ENCODE measurements around the gene TRPT1.

TRPT1 gene

DNA sequence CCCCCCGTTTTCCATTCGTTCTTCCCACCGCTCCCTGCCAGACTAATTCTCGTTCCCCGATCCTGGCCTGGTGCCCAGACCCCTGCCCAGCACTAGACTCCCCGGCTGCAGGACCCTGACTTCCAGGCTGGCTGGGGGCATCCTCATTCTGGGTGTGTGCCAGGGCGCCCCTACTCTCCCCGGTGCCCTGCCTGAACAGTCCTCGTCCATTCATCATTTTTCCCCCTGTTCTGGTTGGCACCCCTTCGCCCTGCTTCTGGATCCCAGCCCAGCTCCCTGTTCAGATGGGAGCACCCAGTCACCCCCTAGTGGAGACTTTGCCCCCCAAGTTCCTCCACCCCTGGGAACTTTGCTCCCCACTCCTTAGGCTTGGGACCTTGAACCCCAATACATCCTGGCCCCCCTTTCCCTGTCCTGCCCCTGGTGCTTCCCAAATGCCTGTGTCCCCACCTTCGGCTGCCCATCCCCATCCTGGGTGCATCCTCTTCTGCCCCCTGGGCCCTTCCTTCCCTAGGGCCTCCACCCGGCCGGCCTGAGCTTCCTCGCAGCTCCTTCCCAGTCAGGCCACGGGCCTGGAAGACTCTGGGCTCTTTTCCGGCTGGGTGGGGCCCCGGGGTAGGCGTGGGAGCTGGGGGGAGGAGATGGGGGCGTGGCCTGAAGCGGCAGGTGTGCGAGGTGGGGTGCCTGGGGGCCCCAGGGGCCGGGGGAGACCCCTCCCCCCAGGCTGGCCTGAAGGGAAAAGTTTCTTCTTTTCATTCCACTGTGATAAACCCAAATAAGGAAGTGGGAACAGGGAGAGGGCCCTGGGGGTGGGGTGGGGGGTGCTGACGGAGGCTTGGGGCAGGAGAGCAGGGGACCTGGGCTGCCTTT lies 26.3 kb upstream of the TRPT1 start (continued):
- TF ChIP-seq, protein P1, sequence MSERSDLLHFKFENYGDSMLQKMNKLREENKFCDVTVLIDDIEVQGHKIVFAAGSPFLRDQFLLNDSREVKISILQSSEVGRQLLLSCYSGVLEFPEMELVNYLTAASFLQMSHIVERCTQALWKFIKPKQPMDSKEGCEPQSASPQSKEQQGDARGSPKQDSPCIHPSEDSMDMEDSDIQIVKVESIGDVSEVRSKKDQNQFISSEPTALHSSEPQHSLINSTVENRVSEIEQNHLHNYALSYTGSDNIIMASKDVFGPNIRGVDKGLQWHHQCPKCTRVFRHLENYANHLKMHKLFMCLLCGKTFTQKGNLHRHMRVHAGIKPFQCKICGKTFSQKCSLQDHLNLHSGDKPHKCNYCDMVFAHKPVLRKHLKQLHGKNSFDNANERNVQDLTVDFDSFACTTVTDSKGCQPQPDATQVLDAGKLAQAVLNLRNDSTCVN (tag by site-specific recombination; optimal IDR thresholded peaks at IDR 0.05): no peak
- TF ChIP-seq SP3 (tag by site-specific recombination; IDR thresholded peaks at IDR 0.05): peak; percentile 54
- TF ChIP-seq, protein P2, sequence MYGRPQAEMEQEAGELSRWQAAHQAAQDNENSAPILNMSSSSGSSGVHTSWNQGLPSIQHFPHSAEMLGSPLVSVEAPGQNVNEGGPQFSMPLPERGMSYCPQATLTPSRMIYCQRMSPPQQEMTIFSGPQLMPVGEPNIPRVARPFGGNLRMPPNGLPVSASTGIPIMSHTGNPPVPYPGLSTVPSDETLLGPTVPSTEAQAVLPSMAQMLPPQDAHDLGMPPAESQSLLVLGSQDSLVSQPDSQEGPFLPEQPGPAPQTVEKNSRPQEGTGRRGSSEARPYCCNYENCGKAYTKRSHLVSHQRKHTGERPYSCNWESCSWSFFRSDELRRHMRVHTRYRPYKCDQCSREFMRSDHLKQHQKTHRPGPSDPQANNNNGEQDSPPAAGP (tag by site-specific recombination; IDR thresholded peaks at IDR 0.05): no peak
- peak; percentile 57 for TF ChIP-seq ZNF341 (tag by site-specific recombination; IDR thresholded peaks at IDR 0.05; ENCODE audit: low read depth)
- TF ChIP-seq ZNF394 (tag by site-specific recombination; IDR thresholded peaks at IDR 0.05; ENCODE audit: borderline replicate concordance): no peak
- peak; percentile 66 for TF ChIP-seq ZBTB17 (tag by site-specific recombination; IDR thresholded peaks at IDR 0.05)
- TF ChIP-seq, protein P3, sequence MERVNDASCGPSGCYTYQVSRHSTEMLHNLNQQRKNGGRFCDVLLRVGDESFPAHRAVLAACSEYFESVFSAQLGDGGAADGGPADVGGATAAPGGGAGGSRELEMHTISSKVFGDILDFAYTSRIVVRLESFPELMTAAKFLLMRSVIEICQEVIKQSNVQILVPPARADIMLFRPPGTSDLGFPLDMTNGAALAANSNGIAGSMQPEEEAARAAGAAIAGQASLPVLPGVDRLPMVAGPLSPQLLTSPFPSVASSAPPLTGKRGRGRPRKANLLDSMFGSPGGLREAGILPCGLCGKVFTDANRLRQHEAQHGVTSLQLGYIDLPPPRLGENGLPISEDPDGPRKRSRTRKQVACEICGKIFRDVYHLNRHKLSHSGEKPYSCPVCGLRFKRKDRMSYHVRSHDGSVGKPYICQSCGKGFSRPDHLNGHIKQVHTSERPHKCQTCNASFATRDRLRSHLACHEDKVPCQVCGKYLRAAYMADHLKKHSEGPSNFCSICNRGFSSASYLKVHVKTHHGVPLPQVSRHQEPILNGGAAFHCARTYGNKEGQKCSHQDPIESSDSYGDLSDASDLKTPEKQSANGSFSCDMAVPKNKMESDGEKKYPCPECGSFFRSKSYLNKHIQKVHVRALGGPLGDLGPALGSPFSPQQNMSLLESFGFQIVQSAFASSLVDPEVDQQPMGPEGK (tag by site-specific recombination; IDR thresholded peaks at IDR 0.05): peak; percentile 67
- TF ChIP-seq ZNF514 (tag by site-specific recombination; IDR thresholded peaks at IDR 0.05): no peak
- no peak for TF ChIP-seq ZNF169 (tag by site-specific recombination; IDR thresholded peaks at IDR 0.05)
- 0 out of 2 replicates have a peak, but pooled peaks have one; percentile 13 for TF ChIP-seq ZBTB11 (tag by site-specific recombination; conservative IDR thresholded peaks at IDR 0.05; ENCODE audit: low read depth)
- TF ChIP-seq ZNF76 (tag by site-specific recombination; IDR thresholded peaks at IDR 0.05; ENCODE audit: borderline replicate concordance, low read depth): peak; percentile 48; the same call in 1 of the 2 replicates
- TF ChIP-seq ZNF138 (tag by site-specific recombination; IDR thresholded peaks at IDR 0.05; ENCODE audit: borderline replicate concordance): no peak
- TF ChIP-seq ZNF391 (tag by site-specific recombination; IDR thresholded peaks at IDR 0.05; ENCODE audit: borderline replicate concordance, low read depth): 0 out of 2 replicates have a peak, but pooled peaks have one; percentile 12
- TF ChIP-seq, protein P4, sequence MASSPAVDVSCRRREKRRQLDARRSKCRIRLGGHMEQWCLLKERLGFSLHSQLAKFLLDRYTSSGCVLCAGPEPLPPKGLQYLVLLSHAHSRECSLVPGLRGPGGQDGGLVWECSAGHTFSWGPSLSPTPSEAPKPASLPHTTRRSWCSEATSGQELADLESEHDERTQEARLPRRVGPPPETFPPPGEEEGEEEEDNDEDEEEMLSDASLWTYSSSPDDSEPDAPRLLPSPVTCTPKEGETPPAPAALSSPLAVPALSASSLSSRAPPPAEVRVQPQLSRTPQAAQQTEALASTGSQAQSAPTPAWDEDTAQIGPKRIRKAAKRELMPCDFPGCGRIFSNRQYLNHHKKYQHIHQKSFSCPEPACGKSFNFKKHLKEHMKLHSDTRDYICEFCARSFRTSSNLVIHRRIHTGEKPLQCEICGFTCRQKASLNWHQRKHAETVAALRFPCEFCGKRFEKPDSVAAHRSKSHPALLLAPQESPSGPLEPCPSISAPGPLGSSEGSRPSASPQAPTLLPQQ (tag by site-specific recombination; IDR thresholded peaks at IDR 0.05): no peak
- TF ChIP-seq ZBTB20 (tag by site-specific recombination; IDR thresholded peaks at IDR 0.05): peak; percentile 20; the same call in 1 of the 2 replicates
- no peak for TF ChIP-seq ZNF768 (tag by site-specific recombination; IDR thresholded peaks at IDR 0.05)
- no peak for TF ChIP-seq ZNF660 (tag by site-specific recombination; IDR thresholded peaks at IDR 0.05)
- no peak for TF ChIP-seq ZNF37A (tag by site-specific recombination; IDR thresholded peaks at IDR 0.05)
- no peak for TF ChIP-seq GLI2 (tag by site-specific recombination; IDR thresholded peaks at IDR 0.05; ENCODE audit: borderline replicate concordance, low read depth)
- TF ChIP-seq RBAK (tag by site-specific recombination; IDR thresholded peaks at IDR 0.05): no peak
- peak; percentile 47; the same call in 1 of the 2 replicates for TF ChIP-seq KLF8 (tag by site-specific recombination; IDR thresholded peaks at IDR 0.05)
- no peak for TF ChIP-seq ZNF175 (tag by site-specific recombination; IDR thresholded peaks at IDR 0.05)
- TF ChIP-seq GLIS2 (tag by site-specific recombination; IDR thresholded peaks at IDR 0.05): peak; percentile 93
- no peak for TF ChIP-seq ZNF629 (tag by site-specific recombination; IDR thresholded peaks at IDR 0.05)
- peak; percentile 17; the same call in 1 of the 2 replicates for TF ChIP-seq GLIS1 (tag by site-specific recombination; IDR thresholded peaks at IDR 0.05)
- no peak for TF ChIP-seq ZNF843 (tag by site-specific recombination; IDR thresholded peaks at IDR 0.05)
- peak; percentile 17; the same call in 1 of the 2 replicates for TF ChIP-seq ZBTB7A (tag by site-specific recombination; IDR thresholded peaks at IDR 0.05; ENCODE audit: low read depth)
- no peak for TF ChIP-seq ZNF112 (tag by site-specific recombination; IDR thresholded peaks at IDR 0.05)
- no peak for TF ChIP-seq ZNF18 (tag by site-specific recombination; IDR thresholded peaks at IDR 0.05)

All from HEK293 (cell line).